ENCODE results near the gene RHOJ.

GRCh38 chr14:63205866-63206265, 1.6 kb downstream of the RHOJ start:
- no peak for TF ChIP-seq GATA2 (IDR thresholded peaks at IDR 0.05; ENCODE audit: low read depth, low read length)
- TF ChIP-seq GATA3 (IDR thresholded peaks at IDR 0.05; ENCODE audit: low read depth, low read length) = no peak
